HG03097 (cell line): Measurements from ENCODE around the gene LY86.
A peak's percentile ranks its signal among the peaks of the same experiment; 100 is the strongest.
"Not testable (repeated sequence)": the region's sequence is repeated elsewhere in the genome, so short reads cannot be mapped to it uniquely, and the experiment has no call there.

ENCODE experiments used
- ATAC-seq: cut with Tn5 transposase; IDR thresholded peaks from one replicate; pipeline ENCODE4 v1.9.1; 2021; ENCODE audit not compliant: unreplicated experiment, low FRiP score

Gene LY86

GRCh38 chr6:6595025-6595424 lies 6.5 kb downstream of the LY86 start:
- ATAC-seq, result no peak

GRCh38 chr6:6595952-6596351 lies 7.4 kb downstream of the LY86 start:
- no peak for ATAC-seq

- no peak for ATAC-seq
Measured at GRCh38 chr6:6596529-6597328, 8.2 kb downstream of the LY86 start.

- ATAC-seq, result no peak
Measured at GRCh38 chr6:6597682-6598081, 9.2 kb downstream of the LY86 start.

- no peak for ATAC-seq
Measured at GRCh38 chr6:6599468-6599873, 11.0 kb downstream of the LY86 start.

- ATAC-seq, result no peak
Measured at GRCh38 chr6:6600875-6601274, 12.4 kb downstream of the LY86 start.

- no peak for ATAC-seq
Measured at GRCh38 chr6:6602262-6602661, 13.7 kb downstream of the LY86 start.

GRCh38 chr6:6603317-6603716 lies 14.8 kb downstream of the LY86 start:
- ATAC-seq, result no peak

GRCh38 chr6:6604015-6604414 lies 15.5 kb downstream of the LY86 start:
- no peak for ATAC-seq

- ATAC-seq, result no peak
Measured at GRCh38 chr6:6604566-6604965, 16.0 kb downstream of the LY86 start.

GRCh38 chr6:6605873-6606272 lies 17.4 kb downstream of the LY86 start:
- no peak for ATAC-seq

GRCh38 chr6:6606391-6607030 lies 18.0 kb downstream of the LY86 start:
- ATAC-seq, result not testable (repeated sequence)

GRCh38 chr6:6609450-6609849 lies 20.9 kb downstream of the LY86 start:
- no peak for ATAC-seq

- peak; percentile 79 for ATAC-seq
Measured at GRCh38 chr6:6610031-6610591, 21.6 kb downstream of the LY86 start.

- no peak for ATAC-seq
Measured at GRCh38 chr6:6611486-6611885, 23.0 kb downstream of the LY86 start.

GRCh38 chr6:6612308-6612707 lies 23.8 kb downstream of the LY86 start:
- ATAC-seq, result no peak

GRCh38 chr6:6613103-6613718 lies 24.7 kb downstream of the LY86 start:
- not testable (repeated sequence) for ATAC-seq

GRCh38 chr6:6614096-6614982 lies 25.8 kb downstream of the LY86 start:
- ATAC-seq, result no peak

- no peak for ATAC-seq
Measured at GRCh38 chr6:6614983-6615349, 26.4 kb downstream of the LY86 start.

GRCh38 chr6:6616656-6617055 lies 28.1 kb downstream of the LY86 start:
- ATAC-seq, result no peak
